ENCODE measurements around the gene KIF19.

DNA sequence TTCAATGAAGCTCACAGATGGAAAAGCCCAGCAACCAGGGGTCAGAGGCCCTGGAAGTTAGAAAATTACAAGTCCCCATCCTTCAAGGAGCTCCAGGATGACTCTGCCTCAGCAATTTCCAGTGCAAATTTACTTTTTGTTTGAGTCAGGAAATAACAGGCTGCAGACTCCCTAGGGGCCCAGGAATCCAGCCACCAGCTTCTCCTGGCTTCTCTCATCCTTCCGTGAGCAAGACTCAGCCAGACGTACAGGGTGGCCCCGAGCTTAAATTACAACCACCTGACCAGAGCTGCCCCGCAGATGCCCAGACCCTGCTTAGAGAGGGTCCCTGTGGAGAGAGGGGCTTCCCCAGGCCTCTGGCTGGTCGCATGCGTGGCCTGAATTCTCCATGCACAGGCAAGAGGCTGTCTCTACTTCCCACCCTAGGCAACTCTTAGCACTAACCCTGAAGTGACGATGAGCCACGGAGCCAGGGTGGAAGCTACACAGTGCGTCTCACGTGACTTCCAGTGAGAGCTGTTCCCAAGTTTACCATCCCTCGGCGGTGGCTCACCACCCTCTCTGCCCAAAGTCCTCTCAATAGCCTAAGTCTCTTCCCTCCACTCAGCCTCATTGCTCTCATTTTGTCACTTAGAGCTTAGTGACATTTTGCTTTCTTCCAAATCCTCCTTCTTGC lies 68.4 kb downstream of the KIF19 start:
- TF ChIP-seq, protein P1, sequence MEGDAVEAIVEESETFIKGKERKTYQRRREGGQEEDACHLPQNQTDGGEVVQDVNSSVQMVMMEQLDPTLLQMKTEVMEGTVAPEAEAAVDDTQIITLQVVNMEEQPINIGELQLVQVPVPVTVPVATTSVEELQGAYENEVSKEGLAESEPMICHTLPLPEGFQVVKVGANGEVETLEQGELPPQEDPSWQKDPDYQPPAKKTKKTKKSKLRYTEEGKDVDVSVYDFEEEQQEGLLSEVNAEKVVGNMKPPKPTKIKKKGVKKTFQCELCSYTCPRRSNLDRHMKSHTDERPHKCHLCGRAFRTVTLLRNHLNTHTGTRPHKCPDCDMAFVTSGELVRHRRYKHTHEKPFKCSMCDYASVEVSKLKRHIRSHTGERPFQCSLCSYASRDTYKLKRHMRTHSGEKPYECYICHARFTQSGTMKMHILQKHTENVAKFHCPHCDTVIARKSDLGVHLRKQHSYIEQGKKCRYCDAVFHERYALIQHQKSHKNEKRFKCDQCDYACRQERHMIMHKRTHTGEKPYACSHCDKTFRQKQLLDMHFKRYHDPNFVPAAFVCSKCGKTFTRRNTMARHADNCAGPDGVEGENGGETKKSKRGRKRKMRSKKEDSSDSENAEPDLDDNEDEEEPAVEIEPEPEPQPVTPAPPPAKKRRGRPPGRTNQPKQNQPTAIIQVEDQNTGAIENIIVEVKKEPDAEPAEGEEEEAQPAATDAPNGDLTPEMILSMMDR (IDR thresholded peaks at IDR 0.05) = no peak
- TF ChIP-seq POLR2A (IDR thresholded peaks at IDR 0.05) = no peak

Measured in uterus (tissue), 2 donors.